Esophagus squamous epithelium (tissue), 4 donors: Measurements from ENCODE around the gene RHBDL2.

Experiments used
- CTCF ChIP-seq, 6 experiments: fragments of 450-650 bp in 4 of 6; fragments of 200-600 bp in 2 of 6; sonication (generic) in 2 of 6; IDR thresholded peaks; one replicate each; pipeline ENCODE4 v1.5.1; 2016 to 2019; ENCODE audit warnings: antibody characterized with exemption in 6 of 6, mild to moderate bottlenecking in 4 of 6, moderate library complexity in 4 of 6
- POLR2A ChIP-seq, 4 donors: fragments of 450-650 bp; IDR thresholded peaks; one replicate each; pipeline ENCODE4 v1.6.1; 2017; ENCODE audit warnings: antibody characterized with exemption in 4 of 4, mild to moderate bottlenecking in 4 of 4, moderate library complexity in 3 of 4

- TF ChIP-seq CTCF (IDR thresholded peaks at IDR 0.05) = no peak
- no peak for TF ChIP-seq POLR2A (IDR thresholded peaks at IDR 0.05)
These were observed 2.9 kb upstream of the RHBDL2 start for GRCh38 chr1:38944547-38944946.
